Suppressor macrophage (primary cell): Measurements from ENCODE around the gene GALNT5.
A peak's percentile ranks its signal among the peaks of the same experiment; 100 is the strongest.
"Not testable (repeated sequence)": the region's sequence is repeated elsewhere in the genome, so short reads cannot be mapped to it uniquely, and the experiment has no call there.

Experiments used
- DNase-seq, 4 experiments: peaks; one replicate each; pipeline ENCODE4 v3.0.0-alpha.2; 2020 to 2022

Gene GALNT5

DNA sequence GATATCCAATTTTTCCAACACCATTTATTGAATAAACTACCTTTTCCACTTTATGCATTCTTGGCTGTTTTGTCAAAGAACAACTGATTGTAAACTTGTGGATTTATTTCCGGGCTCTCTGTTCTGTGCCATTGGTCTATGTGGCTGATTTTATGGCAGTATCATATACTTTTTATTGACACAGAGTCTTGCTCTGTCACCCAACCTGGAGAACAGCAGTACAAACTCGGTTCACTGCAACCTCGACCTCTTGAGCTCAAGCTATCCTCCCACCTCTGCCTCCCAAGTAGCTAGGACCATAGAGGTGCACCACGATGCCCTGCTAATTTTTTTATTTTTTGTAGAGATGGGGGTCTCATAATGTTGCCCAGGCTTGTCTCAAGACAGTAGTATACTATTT lies 6.7 kb upstream of the GALNT5 start:
- no peak for DNase-seq

DNA sequence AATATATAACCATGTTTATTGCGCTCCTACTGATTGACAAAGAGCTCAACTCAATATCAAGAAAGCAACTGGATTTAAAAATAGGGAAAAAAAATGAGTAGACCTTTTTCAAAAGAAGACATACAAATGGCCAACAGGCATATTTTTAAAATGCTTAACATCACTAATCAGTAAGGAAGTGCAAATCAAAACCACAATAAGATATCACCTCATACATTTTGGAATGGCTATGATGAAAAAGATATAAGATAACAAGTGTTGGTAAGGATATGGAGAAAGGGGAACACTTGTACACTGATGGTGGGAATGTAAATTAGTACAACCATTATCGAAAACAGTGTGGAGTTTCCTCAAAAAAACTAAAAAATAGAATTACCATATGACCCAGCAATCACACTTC lies 5.6 kb upstream of the GALNT5 start:
- DNase-seq: no peak

DNA sequence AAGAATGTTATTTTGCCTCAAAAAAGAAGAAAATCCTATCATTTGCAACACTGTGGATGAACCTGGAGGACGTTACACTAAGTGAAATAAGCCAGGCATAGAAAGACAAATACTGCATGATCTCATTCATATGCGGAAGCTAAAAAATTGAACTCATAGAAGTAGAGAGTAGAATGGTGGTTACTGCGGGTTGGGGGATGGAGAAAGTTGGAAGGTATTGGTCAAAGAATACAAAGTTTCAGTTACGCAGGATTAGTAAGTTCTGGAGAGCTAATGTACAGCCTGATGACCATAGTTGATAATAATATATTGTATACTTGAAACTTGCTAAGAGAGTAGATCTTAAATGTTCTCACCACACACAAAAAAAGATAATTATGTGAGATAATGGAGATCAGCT lies 5.0 kb upstream of the GALNT5 start:
- DNase-seq: no peak

DNA sequence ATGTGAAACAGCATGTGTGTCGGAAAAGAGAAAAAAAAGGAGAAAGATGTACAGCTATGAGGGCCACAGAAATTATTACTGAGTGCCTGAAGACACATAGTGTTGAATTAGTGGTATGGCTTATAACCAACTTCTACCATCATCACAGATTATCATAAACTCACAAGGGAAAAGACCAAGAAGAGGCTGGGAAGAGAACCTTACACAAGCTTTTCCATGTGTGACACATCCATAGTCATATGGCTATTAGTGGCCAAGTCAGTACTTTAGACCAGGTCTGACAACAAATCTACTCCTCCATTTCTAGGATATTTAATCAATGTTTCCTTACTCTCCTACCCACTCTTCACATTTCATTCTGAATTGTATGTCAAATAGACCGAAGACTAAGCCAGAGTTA lies 3.5 kb upstream of the GALNT5 start:
- DNase-seq: no peak

DNA sequence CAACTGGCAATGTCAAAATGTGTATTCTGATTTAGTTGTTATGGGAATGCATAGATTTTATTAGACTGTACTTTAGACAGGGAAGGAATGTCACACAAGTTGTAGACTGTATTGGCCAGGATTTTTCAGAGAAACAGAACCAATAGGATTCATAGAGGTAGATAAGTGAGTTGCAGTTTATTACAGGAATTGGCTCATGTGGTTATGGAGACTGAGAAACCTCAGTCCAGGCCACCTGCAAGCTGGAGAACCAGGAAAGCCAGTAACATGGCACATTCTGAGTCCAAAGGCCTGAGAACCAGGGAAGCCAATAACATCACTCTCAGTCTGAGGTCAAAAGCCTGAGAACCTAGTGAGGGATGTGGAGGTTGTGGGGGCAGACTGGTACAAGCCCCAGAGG lies 1.8 kb upstream of the GALNT5 start:
- DNase-seq: no peak

DNA sequence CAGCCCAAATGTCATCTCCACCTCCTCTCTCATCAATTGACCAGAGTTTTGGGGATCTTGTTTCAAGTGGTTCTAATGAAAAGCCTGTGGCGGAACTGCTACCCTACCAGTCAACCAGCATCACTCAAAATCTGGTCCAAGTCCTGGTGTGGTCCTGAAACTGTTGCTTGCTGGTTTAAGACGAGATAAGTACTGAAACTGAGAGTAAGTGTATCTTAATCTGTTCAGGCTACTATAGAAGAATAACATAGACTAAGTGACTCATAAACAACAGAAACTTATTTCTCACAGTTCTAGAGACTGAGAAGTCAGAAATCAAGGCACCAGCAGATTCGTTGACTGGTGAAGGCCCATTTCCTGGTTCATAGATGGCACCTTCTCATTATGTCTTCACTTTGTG lies 879 bp upstream of the GALNT5 start:
- no peak for DNase-seq

DNA sequence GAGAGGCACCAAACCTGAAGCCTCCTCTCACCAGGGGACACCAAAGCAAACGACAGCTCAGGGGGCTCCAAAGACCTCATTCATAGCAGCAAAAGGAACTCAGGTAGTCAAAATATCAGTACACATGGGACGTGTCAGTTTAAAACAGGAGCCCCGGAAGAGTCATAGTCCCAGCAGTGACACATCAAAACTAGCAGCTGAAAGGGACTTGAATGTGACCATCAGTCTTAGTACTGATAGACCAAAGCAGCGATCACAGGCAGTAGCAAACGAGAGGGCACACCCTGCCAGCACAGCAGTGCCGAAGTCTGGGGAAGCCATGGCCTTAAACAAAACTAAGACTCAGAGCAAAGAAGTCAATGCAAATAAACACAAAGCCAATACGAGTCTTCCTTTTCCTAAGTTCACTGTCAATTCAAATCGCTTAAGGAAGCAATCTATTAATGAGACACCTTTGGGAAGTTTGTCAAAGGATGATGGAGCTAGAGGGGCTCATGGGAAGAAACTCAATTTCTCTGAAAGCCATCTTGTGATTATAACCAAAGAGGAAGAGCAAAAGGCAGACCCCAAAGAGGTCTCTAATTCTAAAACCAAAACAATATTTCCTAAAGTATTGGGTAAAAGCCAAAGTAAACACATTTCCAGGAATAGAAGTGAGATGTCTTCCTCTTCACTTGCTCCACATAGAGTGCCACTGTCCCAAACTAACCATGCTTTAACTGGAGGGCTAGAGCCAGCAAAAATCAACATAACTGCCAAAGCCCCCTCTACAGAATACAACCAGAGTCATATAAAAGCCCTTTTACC lies 1.2 kb downstream of the GALNT5 start:
- no peak for DNase-seq

DNA sequence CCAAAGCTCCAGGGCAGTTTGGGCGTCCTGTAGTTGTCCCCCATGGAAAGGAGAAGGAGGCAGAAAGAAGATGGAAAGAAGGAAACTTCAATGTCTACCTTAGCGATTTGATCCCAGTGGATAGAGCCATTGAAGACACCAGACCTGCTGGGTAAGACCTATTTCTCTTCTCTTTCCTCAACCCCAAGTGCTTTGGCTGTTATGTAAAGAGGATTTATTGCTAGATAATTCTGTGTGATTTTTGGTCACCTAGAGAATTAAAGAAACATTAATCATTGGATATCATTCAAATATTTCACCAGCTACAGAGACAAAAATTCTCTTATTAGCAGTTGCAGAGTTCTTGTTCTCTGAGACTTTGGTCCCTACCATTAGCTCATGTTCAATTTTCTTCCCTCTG lies 1.9 kb downstream of the GALNT5 start:
- no peak for DNase-seq

DNA sequence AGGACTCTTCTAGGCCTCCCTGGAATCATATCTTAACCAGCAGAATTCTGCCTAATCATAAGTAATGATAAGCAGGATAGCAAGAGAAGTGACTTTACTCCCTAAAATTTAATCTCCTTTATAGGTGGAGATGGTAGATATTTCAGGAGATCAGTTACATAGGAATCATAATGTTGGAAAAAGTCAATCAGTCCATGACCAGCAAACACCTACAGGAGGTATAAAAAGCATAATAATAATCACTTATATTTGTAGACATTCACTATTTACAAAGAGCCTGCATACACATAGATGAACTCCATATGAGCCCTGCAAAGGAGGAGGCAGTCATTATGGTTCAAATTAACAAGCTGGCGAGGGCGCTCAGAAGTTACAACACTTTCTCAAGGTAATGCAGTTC lies 2.5 kb downstream of the GALNT5 start:
- DNase-seq: no peak

DNA sequence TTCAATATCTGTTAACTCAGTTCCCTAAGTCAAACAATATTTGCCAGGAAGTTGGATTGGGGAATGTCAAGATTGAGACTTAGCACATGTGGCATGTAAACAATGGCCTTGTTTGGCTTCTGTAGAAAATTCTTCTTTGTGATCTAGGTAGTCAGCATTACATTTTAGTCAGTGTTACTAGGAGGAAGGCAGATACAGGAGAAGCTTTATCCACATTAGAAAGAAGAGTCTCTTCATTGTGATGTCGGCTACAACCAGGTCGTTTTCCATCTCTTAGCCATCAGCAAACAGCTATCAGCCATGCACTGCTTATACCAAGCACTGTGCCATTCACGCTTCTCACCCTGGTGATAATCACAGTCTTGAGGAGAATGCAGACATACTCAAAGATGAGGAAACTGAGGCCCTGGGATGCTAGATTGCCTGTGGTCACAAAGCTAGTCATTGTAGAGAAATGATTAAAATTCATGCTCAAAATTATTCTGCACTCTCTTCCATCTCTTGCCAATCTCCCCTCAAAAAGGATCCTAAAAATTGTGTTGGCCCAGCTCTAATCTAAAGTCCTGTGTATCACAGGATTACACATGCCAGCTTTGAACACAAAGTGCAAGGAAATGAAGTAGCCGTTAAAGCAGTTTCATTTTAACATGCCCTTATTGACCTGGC lies 3.2 kb downstream of the GALNT5 start:
- DNase-seq: no peak

DNA sequence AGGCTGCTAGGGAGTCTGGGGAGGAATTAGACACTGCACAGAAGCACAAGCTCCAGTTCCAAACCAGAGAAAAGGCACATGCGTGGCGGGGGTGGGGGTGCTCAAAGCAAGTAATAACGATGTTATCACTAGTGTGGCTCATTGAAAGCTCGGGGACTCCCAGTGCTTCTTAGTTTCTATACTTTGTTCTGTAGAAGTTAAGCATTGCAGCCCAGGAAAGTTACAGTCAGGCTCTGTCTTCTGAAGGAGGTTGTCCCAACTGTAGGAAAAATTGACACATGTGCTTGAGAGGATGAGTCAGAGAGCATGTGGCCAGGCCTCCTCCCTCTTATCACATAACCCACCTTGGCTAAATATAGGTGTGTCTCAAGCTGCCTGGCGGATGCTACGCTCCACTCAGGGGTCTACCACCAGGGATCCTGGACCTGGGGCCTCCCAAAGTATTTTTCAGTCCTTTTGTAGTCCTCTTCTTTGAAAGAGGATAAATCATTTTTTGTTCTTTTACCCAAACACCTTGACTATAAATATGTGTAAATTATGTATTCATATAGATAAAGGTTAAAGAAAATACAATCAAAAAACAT lies 3.8 kb downstream of the GALNT5 start:
- DNase-seq: peak in 2 of 4 experiments; percentile 4 to 9

DNA sequence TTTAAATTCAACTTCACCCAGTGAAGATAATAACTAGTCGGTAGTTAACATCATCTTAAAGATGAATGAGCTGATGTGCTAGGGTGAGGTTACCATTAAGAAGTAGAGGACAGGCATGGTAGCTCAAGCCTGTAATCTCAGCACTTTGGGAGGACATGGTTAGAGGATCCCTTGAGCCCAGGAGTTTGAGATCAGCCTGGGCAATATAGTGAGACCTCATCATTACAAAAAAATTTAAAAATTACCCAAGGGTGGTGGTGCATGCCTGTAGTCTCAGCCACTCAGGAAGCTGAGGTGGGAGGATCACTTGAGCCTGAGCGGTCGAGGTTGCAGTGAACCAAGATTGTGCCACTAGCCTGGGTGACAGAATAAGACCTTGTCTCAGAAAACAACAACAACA lies 4.7 kb downstream of the GALNT5 start:
- no peak for DNase-seq

DNA sequence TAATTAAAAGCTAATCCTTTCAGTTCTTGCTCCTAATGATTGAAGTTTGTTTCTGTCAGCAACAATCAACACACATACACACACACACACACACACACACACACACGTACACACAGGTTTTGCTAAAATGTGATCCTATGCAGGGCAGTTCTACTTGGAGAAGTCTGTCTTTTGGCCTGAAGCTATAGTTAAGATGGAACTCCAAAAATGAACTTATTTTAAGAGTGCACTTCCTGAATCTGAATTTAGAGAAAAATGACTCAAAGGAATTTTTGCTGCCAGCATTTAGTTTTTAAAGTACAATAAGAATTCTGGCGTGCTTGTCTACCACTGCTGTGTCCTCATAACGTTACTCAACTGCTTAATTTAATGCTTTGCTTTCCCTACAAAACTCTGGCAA lies 6.6 kb downstream of the GALNT5 start:
- no peak for DNase-seq

DNA sequence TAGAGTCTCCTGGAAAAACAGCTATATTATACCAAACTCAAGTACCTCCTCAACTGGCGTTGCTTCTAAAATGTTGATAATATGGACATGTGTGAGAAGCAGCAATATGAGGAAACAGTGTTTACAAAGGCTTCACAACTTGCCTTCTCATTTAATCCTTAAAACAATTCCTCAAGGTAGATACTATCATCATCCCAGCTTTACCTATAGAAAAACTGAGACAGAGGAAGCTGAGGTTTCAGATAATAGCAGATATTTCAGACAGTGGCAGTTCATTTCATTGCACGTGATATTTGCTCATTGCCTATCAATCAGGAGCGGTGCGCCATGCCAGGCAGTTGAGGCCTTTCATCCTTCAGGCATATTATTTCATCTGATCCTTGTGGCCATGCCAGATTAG lies 8.3 kb downstream of the GALNT5 start:
- DNase-seq: no peak

DNA sequence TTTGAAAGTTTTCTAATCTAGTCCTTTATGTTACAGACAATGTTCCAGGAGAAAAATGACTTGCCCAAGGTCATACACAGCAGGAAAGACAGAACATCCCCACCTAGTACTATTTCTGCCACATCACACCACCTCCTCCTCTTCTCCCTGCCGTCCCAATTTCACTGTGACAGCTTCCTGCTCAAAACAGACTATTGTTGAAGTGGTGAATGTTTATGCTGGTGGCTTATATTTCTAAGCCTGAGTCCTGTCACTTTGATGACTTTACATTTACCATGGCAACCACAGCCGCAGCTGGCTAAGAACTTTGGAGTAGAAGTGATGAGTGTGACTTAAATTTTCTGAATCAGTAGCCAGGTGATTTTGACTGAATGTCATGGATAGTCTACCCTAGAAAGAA lies 10.0 kb downstream of the GALNT5 start:
- no peak for DNase-seq

DNA sequence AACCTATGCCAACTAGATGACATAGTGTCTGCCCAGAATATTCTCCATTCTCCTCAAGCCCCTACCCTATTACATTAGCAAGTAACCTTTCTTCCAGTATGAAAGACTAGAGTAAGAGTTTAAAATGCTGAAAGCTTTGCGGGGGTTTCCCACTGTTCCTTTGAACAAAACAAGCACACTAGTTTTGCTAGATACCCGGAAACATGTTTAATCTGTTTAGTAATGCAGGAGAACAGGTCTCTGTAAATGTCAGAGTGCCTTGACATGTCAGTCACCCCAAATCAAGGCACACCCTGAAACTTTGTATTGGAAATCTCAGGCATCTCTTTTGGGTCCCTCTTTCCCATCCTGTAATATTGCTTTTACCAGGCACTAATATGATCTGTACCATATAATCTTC lies 11.6 kb downstream of the GALNT5 start:
- no peak for DNase-seq

DNA sequence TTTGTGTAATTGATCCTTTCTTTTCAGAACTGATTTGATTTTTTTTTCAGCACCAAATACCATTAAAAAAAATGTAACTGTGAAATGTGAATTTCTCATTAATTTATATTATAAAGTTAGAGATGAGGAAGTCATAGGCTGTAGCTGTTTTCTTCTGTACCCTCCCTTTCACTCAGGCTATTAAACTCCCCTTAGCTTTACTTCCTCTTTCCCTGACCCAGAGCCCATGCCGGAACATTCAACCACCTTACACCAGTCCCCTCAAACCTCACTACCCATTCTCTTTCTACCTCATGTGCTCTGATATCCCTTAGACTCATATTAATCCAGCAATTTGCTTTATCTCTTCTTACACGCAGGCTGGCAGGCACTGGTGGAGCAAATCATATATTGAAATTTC lies 12.4 kb downstream of the GALNT5 start:
- DNase-seq: peak in 3 of 4 experiments; percentile 16 to 30 (median 29)

DNA sequence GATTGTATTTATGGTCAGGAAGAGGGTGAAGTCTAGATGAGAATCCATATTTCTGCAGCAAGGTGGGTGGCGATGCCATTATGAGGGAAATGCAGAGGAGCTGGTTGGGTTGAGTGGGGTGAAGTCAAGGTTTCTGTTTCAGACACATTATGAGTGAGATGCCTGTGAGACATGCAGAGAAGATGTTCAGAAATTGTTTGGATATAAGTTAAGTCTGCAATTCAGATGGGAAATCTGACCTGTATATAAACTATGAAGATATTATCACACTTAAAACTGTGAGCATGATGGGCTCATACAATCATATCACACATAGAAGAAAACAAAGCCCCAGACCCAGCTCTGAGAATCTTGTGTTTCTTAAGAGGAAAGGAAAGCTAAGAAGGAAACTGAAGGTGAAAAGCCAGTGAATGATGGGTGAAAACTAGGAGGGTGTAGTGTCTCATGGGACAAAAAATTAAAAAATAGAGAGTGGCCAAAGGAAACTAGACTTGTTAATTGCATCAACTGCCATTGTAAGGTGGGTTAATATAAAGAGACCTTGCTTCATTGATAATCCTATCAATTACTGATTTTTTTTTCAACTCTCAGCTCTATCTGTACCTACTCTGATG lies 14.2 kb downstream of the GALNT5 start:
- DNase-seq: no peak

DNA sequence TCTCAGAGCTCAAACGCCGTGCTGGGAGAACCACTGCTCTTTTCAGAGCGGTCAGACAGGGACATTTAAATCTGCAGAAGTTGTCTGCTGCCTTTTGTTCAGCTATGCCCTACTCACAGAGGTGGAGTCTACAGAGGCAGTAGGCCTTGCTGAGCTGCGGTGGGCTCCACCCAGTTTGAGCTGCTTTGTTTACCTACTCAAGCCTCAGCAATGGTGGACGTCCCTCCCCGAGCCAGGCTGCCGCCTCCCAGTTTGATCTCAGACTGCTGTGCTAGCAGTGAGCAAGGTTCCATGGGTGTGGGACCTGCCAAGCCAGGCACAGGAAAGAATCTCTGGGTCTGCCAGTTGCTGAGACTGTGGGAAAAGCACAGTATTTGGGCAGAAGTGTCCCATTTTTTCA lies 21.8 kb downstream of the GALNT5 start:
- DNase-seq: not testable (repeated sequence)

DNA sequence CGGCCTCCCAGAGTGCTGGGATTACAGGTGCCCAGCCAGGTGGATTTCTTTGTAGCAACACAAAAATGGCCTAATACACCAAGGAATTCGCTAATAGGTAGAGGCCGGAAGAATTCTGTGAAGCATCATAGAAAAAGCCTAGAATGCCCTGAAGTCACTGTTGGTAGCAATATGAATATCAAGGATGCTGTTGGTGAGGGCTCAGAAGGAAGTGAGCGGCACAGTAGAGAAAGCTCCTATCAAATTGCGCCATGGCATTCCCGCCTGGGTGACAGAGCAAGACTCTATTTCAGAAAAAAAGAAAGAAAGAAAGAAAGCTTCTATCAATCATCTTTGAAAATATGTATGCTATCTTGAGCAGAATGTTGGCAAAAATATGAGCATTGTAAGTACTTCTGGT lies 23.8 kb downstream of the GALNT5 start:
- DNase-seq: no peak

DNA sequence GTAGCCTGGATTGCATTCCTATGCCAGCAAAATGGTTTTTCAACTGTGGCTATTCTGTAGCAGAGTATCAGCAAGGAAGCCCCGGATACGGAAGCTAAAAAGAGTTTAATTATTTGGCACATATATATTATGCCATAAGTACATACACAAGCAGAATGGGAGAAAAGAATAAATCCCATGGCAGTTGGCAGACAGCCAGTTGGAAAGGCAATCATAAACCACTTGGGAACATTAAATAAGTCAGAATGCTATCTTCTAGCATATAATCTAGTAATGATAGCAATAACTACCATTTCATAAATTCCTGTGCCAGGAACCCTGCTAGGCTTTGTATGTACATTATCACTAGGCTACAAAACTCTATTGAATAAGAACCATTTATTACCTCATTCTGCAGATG lies 26.0 kb downstream of the GALNT5 start:
- no peak for DNase-seq

DNA sequence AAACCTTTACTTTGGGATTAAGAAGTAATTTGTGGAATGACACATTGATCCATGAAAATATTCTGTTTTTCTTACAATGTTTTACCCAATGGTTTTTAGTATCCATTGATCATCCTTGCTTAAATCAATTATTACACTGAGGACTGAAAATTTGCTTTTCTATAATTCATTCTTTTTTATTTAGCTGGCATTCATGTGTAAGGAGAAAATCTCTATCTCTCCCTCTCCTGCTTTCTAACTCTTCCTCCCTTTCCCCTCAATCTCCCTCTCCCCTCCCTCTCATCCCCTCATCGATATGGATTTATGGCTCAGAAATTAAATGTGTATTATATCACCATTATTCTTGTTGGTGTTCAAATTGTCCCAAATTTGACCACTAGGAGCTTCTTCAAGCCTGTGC lies 29.7 kb downstream of the GALNT5 start:
- DNase-seq: no peak

DNA sequence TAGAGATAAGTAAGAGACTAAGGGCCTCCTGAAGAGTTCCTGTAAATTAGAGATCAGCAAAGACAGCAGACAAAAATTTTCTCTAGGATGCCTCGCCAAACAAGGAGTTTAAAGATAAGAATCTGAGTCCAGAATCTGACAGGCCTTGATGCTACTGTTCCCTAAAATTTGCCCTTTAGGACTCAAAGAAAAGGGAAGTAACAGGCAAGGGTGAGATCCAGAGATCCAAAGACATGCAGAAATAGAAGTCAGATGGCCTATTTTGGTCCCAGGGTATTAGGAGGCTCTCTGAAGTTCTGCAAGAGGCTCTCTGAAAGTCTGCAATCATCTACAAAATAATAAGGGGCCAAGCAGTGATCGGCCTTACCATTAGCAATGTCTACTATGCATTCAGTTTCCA lies 33.0 kb downstream of the GALNT5 start:
- DNase-seq: peak; percentile 6 to 57 (median 36)

DNA sequence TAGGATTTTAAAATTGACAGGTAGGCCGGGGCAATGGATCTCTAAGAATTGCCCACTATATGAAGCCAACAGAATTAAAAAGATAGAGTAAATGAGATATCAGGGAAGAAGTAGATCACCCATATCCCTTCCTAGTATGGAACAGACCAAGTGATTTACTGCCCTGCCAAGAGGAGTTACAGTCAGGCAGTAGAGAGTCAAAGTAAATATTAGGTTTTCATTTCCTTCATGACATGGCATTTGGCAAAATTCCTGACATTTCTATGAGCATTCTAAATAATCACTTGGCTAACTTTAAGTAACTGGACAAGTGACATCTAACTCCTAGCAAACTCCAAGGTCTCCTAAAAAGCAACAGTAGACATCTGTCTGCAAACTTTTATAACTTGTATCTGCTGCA lies 33.5 kb downstream of the GALNT5 start:
- DNase-seq: no peak
